Measurements from ENCODE around the gene MAVS.

The MAVS gene

GRCh38 chr20:3846740-3847428, at the start of gene MAVS:
TSS of gene MAVS (plus strand) at chr20:3846834. CDS start at chr20:3854625, 7,791 bp downstream.
- in situ Hi-C loops (cut with MboI; ENCODE audit: low sequenced_read_pairs), result no loop called here

- in situ Hi-C loops (cut with MboI; ENCODE audit: low sequenced_read_pairs), result no loop called here
Measured at GRCh38 chr20:3797226-3797545, 49.4 kb upstream of the MAVS start.

DNA sequence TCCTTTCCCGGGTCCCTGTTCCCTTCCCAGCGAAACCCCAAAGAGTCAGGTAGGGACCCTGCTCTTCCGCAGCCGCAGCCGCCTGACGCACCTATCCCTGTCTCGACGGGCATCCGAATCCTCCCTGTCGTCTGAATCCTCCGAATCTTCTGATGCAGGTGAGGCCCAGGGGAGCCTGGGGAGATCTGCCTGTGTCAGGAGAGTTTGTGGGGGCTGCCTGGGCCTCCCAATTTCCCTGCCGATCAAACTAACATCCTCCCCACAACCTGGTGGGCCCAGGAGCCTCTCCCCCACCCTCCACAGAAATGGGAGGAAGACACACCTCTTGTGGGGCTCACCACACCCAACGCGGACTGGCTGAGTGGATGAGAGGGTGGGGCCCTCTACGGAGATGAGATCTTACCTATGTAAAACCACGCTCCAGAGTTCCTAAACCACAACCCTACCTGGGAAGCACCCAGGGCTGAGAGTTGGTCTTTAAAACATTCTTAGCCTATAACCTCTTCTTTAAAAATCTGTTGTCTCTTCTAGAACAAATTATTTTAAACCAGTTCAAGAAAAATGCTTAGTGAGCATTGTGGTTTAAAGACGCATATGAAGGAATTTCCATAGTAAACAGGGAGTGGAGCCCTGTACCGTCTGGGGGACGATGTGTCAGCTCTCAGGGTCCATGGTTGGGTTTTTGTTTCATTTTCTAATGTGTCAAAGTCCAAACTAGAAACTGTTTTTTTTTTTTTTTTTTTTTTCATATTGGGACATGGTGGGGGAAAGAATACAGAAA, 48.9 kb upstream of the MAVS start:
- in situ Hi-C loops (cut with MboI; ENCODE audit: low sequenced_read_pairs), result no loop called here

- in situ Hi-C loops (cut with MboI; ENCODE audit: low sequenced_read_pairs), result no loop called here
Measured at GRCh38 chr20:3798373-3798768, 48.3 kb upstream of the MAVS start.

DNA sequence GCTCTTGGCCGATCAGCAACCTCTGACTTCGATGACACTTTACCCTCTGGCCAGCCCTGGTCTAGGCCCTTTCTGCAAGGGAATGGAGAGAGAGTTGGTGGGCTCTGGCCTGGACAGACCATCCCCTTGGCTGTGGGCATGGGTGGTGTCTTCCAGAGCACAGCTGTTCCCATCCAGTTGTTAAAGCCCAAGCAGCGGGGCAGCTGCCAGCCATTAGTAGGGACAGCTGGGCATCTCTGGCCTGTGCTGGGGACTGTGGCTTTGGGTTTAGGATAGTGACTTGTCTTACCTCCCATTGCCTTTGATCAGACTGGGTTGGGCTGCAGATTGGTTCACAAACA, 47.8 kb upstream of the MAVS start:
- in situ Hi-C loops (cut with MboI; ENCODE audit: low sequenced_read_pairs), result no loop called here

- in situ Hi-C loops (cut with MboI; ENCODE audit: low sequenced_read_pairs), result no loop called here
Measured at GRCh38 chr20:3800256-3800877, 46.3 kb upstream of the MAVS start.

- in situ Hi-C loops (cut with MboI; ENCODE audit: low sequenced_read_pairs), result no loop called here
Measured at GRCh38 chr20:3800878-3801260, 45.8 kb upstream of the MAVS start.

DNA sequence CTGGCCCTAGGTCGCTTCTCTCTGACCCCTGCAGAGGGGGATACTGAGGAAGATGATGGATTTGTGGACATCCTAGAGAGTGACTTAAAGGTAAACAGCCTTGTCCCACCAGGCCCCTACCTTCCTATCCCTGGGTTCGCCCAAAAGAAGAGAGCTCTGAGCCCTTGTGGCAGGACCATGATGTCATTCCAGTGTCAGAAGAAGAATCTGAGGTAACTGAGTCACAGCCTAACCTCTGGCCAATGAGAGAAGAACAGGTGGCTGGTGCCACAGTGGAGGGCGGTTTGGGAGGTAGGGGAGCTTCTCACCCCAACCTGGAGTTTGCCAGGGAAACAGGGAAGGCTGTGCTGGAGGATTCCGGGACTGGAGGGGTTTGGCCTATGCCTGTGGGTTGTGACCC, 45.3 kb upstream of the MAVS start:
- in situ Hi-C loops (cut with MboI; ENCODE audit: low sequenced_read_pairs), result no loop called here

DNA sequence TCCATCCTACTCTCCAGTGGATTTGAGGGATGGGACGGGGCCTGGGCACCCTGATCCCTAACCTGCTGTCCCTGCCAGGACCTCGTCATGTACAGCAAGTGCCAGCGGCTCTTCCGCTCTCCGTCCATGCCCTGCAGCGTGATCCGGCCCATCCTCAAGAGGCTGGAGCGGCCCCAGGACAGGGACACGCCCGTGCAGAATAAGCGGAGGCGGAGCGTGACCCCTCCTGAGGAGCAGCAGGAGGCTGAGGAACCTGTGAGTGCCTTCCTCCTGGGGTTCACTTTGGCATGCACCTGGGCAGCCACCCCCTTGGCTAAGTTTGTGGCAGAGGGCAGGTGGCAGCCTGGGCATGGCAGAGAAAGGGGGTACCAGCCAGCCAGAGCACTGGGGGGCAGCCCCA, 44.8 kb upstream of the MAVS start:
- in situ Hi-C loops (cut with MboI; ENCODE audit: low sequenced_read_pairs), result no loop called here

DNA sequence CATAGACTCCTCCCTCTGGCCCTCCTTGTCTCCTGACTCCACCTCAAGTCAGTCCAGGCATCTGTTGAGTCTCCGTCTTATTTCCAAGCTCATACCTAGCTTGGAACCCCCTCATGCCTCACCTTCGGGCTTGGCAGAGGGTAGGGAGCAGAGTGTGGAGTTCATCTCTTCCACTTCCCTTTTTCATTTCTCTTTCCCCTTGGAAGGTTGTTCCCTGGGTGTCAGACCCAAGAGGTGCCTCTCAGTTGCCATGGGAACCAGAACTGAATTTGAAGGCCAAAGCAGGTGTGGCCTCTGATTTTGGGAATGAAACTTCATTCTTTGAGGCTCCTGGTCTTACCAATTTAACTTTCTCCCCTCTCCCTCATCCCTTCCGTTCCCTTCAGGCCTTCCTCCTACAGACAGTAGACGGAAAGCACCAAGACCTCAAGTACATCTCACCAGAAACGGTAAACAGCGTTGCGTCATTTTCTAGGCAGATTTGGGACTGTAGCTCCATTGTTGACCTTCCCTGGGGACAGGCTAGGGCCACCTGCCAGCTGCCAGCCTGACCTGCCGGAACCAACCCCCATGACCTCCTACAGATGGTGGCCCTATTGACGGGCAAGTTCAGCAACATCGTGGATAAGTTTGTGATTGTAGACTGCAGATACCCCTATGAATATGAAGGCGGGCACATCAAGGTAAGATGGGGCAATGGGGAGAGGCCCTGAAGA, 44.0 kb upstream of the MAVS start:
- in situ Hi-C loops (cut with MboI; ENCODE audit: low sequenced_read_pairs), result no loop called here

GRCh38 chr20:3803289-3803688, 43.3 kb upstream of the MAVS start:
- in situ Hi-C loops (cut with MboI; ENCODE audit: low sequenced_read_pairs), result no loop called here

DNA sequence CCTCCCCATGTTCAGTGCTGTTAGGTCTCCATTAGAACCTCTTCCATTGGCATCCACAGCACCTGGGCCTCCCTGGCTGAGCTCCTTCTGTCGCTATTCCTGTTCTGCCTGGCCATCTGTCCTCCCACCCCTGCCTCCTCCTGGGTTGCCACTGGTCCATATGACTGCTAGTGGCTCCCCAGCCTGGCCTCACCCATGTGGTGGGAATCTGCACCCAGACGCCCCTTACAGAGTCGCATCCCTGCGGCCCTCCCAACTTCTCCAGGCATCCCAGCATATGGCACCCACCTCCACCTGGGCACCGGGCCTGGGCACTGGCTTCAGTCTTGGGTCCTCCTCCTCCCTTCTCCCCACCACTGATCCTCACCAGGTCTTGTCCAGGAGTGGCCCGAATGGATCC, 42.8 kb upstream of the MAVS start:
- in situ Hi-C loops (cut with MboI; ENCODE audit: low sequenced_read_pairs), result no loop called here

DNA sequence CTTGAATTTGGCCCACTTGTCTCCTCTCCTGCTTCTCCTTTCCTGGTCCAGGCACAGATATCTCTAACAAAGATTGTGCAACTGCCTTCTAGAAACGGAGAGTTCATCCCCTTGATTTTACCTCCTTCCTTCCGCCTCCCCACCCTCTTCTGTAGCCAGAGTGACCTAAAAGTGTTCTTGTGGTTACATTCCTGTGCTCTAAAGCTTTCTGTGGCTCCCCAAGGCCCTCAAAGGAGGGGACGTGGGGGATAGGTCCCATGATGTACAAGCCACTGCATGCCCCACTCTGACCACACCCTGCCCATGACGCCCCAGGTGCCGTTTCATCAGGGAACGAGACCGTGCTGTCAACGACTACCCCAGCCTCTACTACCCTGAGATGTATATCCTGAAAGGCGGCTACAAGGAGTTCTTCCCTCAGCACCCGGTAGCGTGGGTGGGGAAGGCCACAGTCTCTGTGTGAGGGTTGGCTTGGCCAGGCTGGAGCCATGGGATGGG, 42.3 kb upstream of the MAVS start:
- in situ Hi-C loops (cut with MboI; ENCODE audit: low sequenced_read_pairs), result no loop called here

DNA sequence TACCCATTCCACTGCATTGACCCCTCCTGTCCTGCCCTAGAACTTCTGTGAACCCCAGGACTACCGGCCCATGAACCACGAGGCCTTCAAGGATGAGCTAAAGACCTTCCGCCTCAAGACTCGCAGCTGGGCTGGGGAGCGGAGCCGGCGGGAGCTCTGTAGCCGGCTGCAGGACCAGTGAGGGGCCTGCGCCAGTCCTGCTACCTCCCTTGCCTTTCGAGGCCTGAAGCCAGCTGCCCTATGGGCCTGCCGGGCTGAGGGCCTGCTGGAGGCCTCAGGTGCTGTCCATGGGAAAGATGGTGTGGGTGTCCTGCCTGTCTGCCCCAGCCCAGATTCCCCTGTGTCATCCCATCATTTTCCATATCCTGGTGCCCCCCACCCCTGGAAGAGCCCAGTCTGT, 41.9 kb upstream of the MAVS start:
- in situ Hi-C loops (cut with MboI; ENCODE audit: low sequenced_read_pairs), result no loop called here

GRCh38 chr20:3808544-3808943, 38.1 kb upstream of the MAVS start:
- in situ Hi-C loops (cut with MboI; ENCODE audit: low sequenced_read_pairs), result no loop called here

DNA sequence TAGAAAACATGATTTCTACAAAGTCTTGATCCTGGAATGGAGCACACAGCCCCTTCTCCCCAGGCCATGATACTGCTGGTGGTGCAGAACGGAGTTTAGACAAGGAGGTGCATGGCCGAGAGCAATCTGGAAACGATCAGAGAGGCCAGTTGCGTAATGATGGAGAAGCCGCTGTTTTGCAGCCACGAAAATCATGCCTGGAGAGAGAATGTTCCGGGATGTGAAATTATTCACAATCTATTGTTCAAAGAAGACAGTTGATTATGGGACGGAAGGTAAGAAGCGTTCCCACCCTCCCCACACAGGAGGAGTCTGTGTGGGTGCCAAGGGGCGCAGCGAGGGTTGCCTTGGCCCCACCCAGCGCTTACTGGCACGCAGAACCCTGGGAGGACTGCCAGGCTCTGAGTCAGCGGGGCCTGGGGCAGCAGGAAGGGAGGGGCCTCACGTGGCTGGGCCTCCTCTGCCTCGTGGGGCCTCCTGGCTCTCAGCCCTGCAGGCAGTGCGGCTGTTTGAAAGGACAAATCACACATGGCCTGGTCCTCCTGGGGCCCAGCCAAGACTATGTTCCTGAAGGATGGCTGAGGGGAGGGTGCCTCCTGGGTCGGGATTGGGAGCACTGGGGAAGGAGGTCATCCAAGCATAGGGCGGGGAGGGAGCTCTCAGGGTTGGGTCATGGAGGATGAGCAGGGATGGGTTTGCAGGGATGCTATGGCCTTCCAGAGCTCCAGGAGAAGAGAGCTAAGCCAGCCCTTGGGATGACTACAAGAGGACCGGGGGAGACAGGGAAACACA, 35.0 kb upstream of the MAVS start:
- in situ Hi-C loops (cut with MboI; ENCODE audit: low sequenced_read_pairs), result no loop called here

DNA sequence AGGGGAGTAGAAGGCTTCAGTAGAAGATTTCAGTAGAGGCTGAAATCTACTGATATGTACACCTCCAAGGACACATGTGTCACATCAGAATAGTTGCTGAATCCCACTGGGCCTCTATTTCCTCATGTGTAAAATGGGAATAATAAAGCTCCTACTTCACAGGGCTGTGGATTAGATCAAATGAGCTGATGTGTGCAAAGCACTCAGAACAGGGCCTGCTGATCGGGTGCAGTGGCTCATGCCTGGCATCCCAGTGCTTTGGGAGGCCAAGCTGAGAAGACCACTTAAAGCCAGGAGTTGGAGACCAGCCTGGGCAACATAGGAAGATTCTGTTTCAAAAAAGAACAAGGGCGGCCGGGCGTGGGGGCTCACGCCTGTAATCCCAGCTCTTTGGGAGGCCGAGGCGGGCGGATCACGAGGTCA, 34.4 kb upstream of the MAVS start:
- in situ Hi-C loops (cut with MboI; ENCODE audit: low sequenced_read_pairs), result no loop called here

- in situ Hi-C loops (cut with MboI; ENCODE audit: low sequenced_read_pairs), result no loop called here
Measured at GRCh38 chr20:3812975-3813847, 33.4 kb upstream of the MAVS start.

DNA sequence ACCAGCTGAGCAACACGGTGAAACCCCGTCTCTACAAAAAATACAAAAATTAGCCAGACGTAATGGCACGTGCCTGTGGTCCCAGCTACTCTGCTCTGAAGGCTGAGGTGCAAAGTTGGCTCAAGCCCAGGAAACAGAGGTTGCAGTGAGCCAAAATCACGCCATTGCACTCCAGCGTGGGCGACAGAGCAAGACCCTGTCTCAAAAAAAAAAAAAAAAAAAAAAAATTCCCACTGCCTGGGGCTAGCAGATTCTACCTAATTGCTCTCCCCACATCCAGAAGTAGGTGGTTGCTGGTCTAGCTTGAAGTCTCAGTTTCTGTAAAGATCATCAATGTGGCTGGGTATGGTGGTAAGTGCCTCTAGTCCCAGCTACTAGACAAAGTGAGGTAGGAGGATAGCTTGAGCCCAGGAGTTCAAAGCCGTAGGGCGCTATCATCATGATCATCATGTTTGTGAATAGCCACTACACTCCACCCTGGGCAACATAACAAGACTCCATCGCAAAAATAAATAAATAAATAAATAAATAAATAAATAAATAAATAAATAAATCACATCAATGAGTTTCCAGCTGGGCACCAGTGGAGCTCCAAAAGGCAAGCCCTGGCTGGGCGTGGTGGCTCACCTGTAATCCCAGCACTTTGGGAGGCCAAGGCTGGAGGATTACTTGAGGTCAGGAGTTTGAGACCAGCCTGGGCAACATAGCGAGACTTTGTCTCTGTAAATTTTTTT, 32.6 kb upstream of the MAVS start:
- in situ Hi-C loops (cut with MboI; ENCODE audit: low sequenced_read_pairs), result no loop called here

All from hTERT RPE-1 (cell line).